ENCODE measurements around the gene PBX1.

GRCh38 chr1:164519426-164519825 is 39.6 kb upstream of the PBX1 start:
- TF ChIP-seq RFX5 (IDR thresholded peaks at IDR 0.05; ENCODE audit: low read depth, low read length) (no peak), ELK1 (IDR thresholded peaks at IDR 0.05; ENCODE audit: borderline replicate concordance, low read depth, low read length) (no peak), MAFK (IDR thresholded peaks at IDR 0.05; ENCODE audit: low read depth, low read length) (no peak), POLR2A (IDR thresholded peaks at IDR 0.05; ENCODE audit: low read depth, low read length) (no peak), RCOR1 (IDR thresholded peaks at IDR 0.05; ENCODE audit: insufficient replicate concordance, low read length) (no peak), NFE2L2 (IDR thresholded peaks at IDR 0.05; ENCODE audit: low read depth, low read length) (no peak), CEBPB (IDR thresholded peaks at IDR 0.05; ENCODE audit: low read depth, low read length) (no peak), CHD1 (IDR thresholded peaks at IDR 0.05; ENCODE audit: low read depth, low read length) (no peak)
- TF ChIP-seq, protein P1, sequence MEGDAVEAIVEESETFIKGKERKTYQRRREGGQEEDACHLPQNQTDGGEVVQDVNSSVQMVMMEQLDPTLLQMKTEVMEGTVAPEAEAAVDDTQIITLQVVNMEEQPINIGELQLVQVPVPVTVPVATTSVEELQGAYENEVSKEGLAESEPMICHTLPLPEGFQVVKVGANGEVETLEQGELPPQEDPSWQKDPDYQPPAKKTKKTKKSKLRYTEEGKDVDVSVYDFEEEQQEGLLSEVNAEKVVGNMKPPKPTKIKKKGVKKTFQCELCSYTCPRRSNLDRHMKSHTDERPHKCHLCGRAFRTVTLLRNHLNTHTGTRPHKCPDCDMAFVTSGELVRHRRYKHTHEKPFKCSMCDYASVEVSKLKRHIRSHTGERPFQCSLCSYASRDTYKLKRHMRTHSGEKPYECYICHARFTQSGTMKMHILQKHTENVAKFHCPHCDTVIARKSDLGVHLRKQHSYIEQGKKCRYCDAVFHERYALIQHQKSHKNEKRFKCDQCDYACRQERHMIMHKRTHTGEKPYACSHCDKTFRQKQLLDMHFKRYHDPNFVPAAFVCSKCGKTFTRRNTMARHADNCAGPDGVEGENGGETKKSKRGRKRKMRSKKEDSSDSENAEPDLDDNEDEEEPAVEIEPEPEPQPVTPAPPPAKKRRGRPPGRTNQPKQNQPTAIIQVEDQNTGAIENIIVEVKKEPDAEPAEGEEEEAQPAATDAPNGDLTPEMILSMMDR (conservative IDR thresholded peaks at IDR 0.05; ENCODE audit: low read depth, low read length), result no peak
- TF ChIP-seq, protein P2, sequence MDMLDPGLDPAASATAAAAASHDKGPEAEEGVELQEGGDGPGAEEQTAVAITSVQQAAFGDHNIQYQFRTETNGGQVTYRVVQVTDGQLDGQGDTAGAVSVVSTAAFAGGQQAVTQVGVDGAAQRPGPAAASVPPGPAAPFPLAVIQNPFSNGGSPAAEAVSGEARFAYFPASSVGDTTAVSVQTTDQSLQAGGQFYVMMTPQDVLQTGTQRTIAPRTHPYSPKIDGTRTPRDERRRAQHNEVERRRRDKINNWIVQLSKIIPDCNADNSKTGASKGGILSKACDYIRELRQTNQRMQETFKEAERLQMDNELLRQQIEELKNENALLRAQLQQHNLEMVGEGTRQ (IDR thresholded peaks at IDR 0.05; ENCODE audit: low read depth, low read length), result no peak
